BLaER1 treated with 17β-estradiol and CSF1 and Interleukin-3, amounts not matched to agents 10 nM and 100 nM (cell line): Measurements from ENCODE around the gene SYN1.

ENCODE experiments used
- H3K27ac ChIP-seq, 11 experiments: shearing (Covaris generic); formaldehyde crosslinking; 2 replicates each; pipeline ENCODE4 v1.8.1; 2022
- H3K27me3 ChIP-seq, 11 experiments: shearing (Covaris generic); formaldehyde crosslinking; 2 replicates each; pipeline ENCODE4 v1.8.1; 2022
- H3K36me3 ChIP-seq, 11 experiments: shearing (Covaris generic); formaldehyde crosslinking; 2 replicates each; pipeline ENCODE4 v1.8.1; 2022
- H3K4me1 ChIP-seq, 10 experiments: shearing (Covaris generic); formaldehyde crosslinking; 2 replicates each; pipeline ENCODE4 v1.8.1; 2022
- H3K4me2 ChIP-seq, 11 experiments: shearing (Covaris generic); formaldehyde crosslinking; 2 replicates each; pipeline ENCODE4 v1.8.1; 2022
- H3K4me3 ChIP-seq, 10 experiments: shearing (Covaris generic); formaldehyde crosslinking; 2 replicates each; pipeline ENCODE4 v1.8.1; 2022
- H3K9ac ChIP-seq, 11 experiments: shearing (Covaris generic); formaldehyde crosslinking; 2 replicates each; pipeline ENCODE4 v1.8.1; 2022
- H3K9me3 ChIP-seq, 11 experiments: shearing (Covaris generic); formaldehyde crosslinking; replicated peaks in 1 of 11; 2 replicates each; pipeline ENCODE4 v1.8.1; 2022
- H4K20me1 ChIP-seq, 11 experiments: shearing (Covaris generic); formaldehyde crosslinking; 2 replicates each; pipeline ENCODE4 v1.8.1; 2022
- Cebpa-rat ChIP-seq, 11 experiments: shearing (Covaris generic); IDR thresholded peaks; 2 replicates each; pipeline ENCODE4 v1.8.1; 2022

The SYN1 gene

GRCh38 chrX:47574076-47574546 is 45.5 kb downstream of the SYN1 start:
- H3K4me3 ChIP-seq = peak overlapping the region in 9 of 10 experiments; percentile 36 to 65 (median 53); a peak in 18 of 20 replicates
- peak overlapping the region; percentile 64 to 94 (median 88); a peak in 21 of 22 replicates for H3K27ac ChIP-seq
- no peak for TF ChIP-seq Cebpa-rat (IDR thresholded peaks at IDR 0.05)
- peaks cover 14 to 32% (median 26%) of the 10 kb centered on the region in 11 experiments; a peak in 20 of 22 replicates for H3K36me3 ChIP-seq
- peaks cover 0 to 33% (median 13%) of the 10 kb centered on the region in 11 experiments; a peak in 9 of 22 replicates for H3K9me3 ChIP-seq
- H4K20me1 ChIP-seq = peaks cover 0 to 8% (median 0%) of the 10 kb centered on the region in 11 experiments; a peak in 2 of 22 replicates
- peaks cover 41 to 76% (median 64%) of the 10 kb centered on the region in 10 experiments for H3K4me1 ChIP-seq
- peaks cover 0 to 60% (median 28%) of the 10 kb centered on the region in 11 experiments; a peak in 18 of 22 replicates for H3K27me3 ChIP-seq
- H3K4me2 ChIP-seq = peak overlapping the region; percentile 69 to 87 (median 83)
- H3K9ac ChIP-seq = peak overlapping the region; percentile 77 to 90 (median 80)

- Histone ChIP-seq H4K20me1 (peaks cover 0 to 8% (median 0%) of the 10 kb centered on the region in 11 experiments; a peak in 4 of 22 replicates), H3K4me2 (peak overlapping the region; percentile 69 to 87 (median 83)), H3K4me1 (peaks cover 35 to 70% (median 58%) of the 10 kb centered on the region in 10 experiments), H3K27ac (peak overlapping the region; percentile 64 to 94 (median 88); a peak in 21 of 22 replicates), H3K36me3 (peaks cover 14 to 36% (median 30%) of the 10 kb centered on the region in 11 experiments; a peak in 20 of 22 replicates), H3K4me3 (peak overlapping the region in 9 of 10 experiments; percentile 36 to 65 (median 53); a peak in 15 of 20 replicates), H3K9me3 (peaks cover 0 to 33% (median 13%) of the 10 kb centered on the region in 11 experiments; a peak in 9 of 22 replicates), H3K27me3 (peaks cover 0 to 56% (median 28%) of the 10 kb centered on the region in 11 experiments; a peak in 17 of 22 replicates), H3K9ac (peak overlapping the region; percentile 77 to 90 (median 80))
- TF ChIP-seq Cebpa-rat (IDR thresholded peaks at IDR 0.05) = no peak
These were observed 46.1 kb downstream of the SYN1 start for GRCh38 chrX:47573341-47574075.

GRCh38 chrX:47572773-47573340 is 46.8 kb downstream of the SYN1 start:
- no peak for TF ChIP-seq Cebpa-rat (IDR thresholded peaks at IDR 0.05)
- peaks cover 0 to 33% (median 13%) of the 10 kb centered on the region in 11 experiments; a peak in 9 of 22 replicates for H3K9me3 ChIP-seq
- H3K4me3 ChIP-seq = no peak overlapping the region
- peak overlapping the region; percentile 42 to 87 (median 83); a peak in 20 of 22 replicates for H3K4me2 ChIP-seq
- H4K20me1 ChIP-seq = peaks cover 0 to 8% (median 6%) of the 10 kb centered on the region in 11 experiments; a peak in 7 of 22 replicates
- H3K36me3 ChIP-seq = peaks cover 14 to 41% (median 34%) of the 10 kb centered on the region in 11 experiments; a peak in 20 of 22 replicates
- H3K27me3 ChIP-seq = peaks cover 0 to 51% (median 28%) of the 10 kb centered on the region in 11 experiments; a peak in 17 of 22 replicates
- H3K9ac ChIP-seq = peak overlapping the region in 2 of 11 experiments; percentile 84 to 86; a peak in 2 of 22 replicates
- peak overlapping the region in 8 of 11 experiments; percentile 86 to 94 (median 90); a peak in 13 of 22 replicates for H3K27ac ChIP-seq
- peaks cover 33 to 70% (median 53%) of the 10 kb centered on the region in 10 experiments for H3K4me1 ChIP-seq

- Histone ChIP-seq H3K27me3 (peaks cover 0 to 50% (median 28%) of the 10 kb centered on the region in 11 experiments; a peak in 17 of 22 replicates), H3K4me1 (peaks cover 35 to 71% (median 57%) of the 10 kb centered on the region in 10 experiments), H3K4me3 (no peak overlapping the region), H4K20me1 (peaks cover 0 to 16% (median 14%) of the 10 kb centered on the region in 11 experiments; a peak in 14 of 22 replicates), H3K36me3 (peaks cover 14 to 49% (median 37%) of the 10 kb centered on the region in 11 experiments; a peak in 20 of 22 replicates), H3K9me3 (peaks cover 0 to 33% (median 13%) of the 10 kb centered on the region in 11 experiments; a peak in 9 of 22 replicates), H3K27ac (peak overlapping the region in 1 of 11 experiments; percentile 26; a peak in 2 of 22 replicates), H3K4me2 (peak overlapping the region in 9 of 11 experiments; percentile 69 to 87 (median 83); a peak in 14 of 22 replicates), H3K9ac (no peak overlapping the region)
- no peak for TF ChIP-seq Cebpa-rat (IDR thresholded peaks at IDR 0.05)
These were observed 47.8 kb downstream of the SYN1 start for GRCh38 chrX:47571896-47572295.

- Histone ChIP-seq H3K4me3 (no peak overlapping the region), H3K4me1 (peaks cover 41 to 73% (median 63%) of the 10 kb centered on the region in 10 experiments), H3K9me3 (peaks cover 0 to 33% (median 13%) of the 10 kb centered on the region in 11 experiments; a peak in 9 of 22 replicates), H3K27ac (peak overlapping the region in 1 of 11 experiments; percentile 26; a peak in 1 of 22 replicates), H3K27me3 (peaks cover 0 to 50% (median 28%) of the 10 kb centered on the region in 11 experiments; a peak in 17 of 22 replicates), H3K4me2 (peak overlapping the region in 3 of 11 experiments; percentile 78 to 83 (median 81); a peak in 1 of 22 replicates), H3K36me3 (peaks cover 14 to 49% (median 39%) of the 10 kb centered on the region in 11 experiments; a peak in 20 of 22 replicates), H3K9ac (no peak overlapping the region), H4K20me1 (peaks cover 0 to 23% (median 20%) of the 10 kb centered on the region in 11 experiments; a peak in 17 of 22 replicates)
- no peak for TF ChIP-seq Cebpa-rat (IDR thresholded peaks at IDR 0.05)
These were observed 48.4 kb downstream of the SYN1 start for GRCh38 chrX:47571215-47571614.

- H3K4me3 ChIP-seq = no peak overlapping the region
- H3K4me2 ChIP-seq = no peak overlapping the region
- peaks cover 43 to 70% (median 63%) of the 10 kb centered on the region in 10 experiments for H3K4me1 ChIP-seq
- peaks cover 0 to 25% (median 20%) of the 10 kb centered on the region in 11 experiments; a peak in 17 of 22 replicates for H4K20me1 ChIP-seq
- peaks cover 0 to 48% (median 28%) of the 10 kb centered on the region in 11 experiments; a peak in 17 of 22 replicates for H3K27me3 ChIP-seq
- H3K27ac ChIP-seq = no peak overlapping the region
- H3K9ac ChIP-seq = no peak overlapping the region
- H3K9me3 ChIP-seq = peaks cover 0 to 33% (median 13%) of the 10 kb centered on the region in 11 experiments; a peak in 9 of 22 replicates
- no peak for TF ChIP-seq Cebpa-rat (IDR thresholded peaks at IDR 0.05)
- H3K36me3 ChIP-seq = peaks cover 14 to 49% (median 39%) of the 10 kb centered on the region in 11 experiments; a peak in 20 of 22 replicates
These were observed 48.9 kb downstream of the SYN1 start for GRCh38 chrX:47570794-47571193.

- Histone ChIP-seq H3K9me3 (peaks cover 0 to 31% (median 13%) of the 10 kb centered on the region in 11 experiments; a peak in 9 of 22 replicates), H3K27me3 (peaks cover 0 to 38% (median 28%) of the 10 kb centered on the region in 11 experiments; a peak in 17 of 22 replicates), H4K20me1 (peaks cover 0 to 41% (median 27%) of the 10 kb centered on the region in 11 experiments; a peak in 17 of 22 replicates), H3K4me2 (no peak overlapping the region), H3K9ac (no peak overlapping the region), H3K4me3 (no peak overlapping the region), H3K36me3 (peaks cover 24 to 61% (median 44%) of the 10 kb centered on the region in 11 experiments; a peak in 21 of 22 replicates), H3K27ac (no peak overlapping the region), H3K4me1 (peaks cover 44 to 66% (median 51%) of the 10 kb centered on the region in 10 experiments)
- TF ChIP-seq Cebpa-rat (IDR thresholded peaks at IDR 0.05) = no peak
These were observed 50.9 kb downstream of the SYN1 start for GRCh38 chrX:47568656-47569295.
